PC-3 (cell line): ENCODE results near the gene TP53BP1. TPM values are rescaled to one million over a fixed set of nuclear protein-coding genes. Genes with fewer than 3 reads are reported as not detected.

ENCODE experiments used
- ATAC-seq: fragments of 200-7000 bp; cut with Tn5 transposase; 2 replicates; pipeline ENCODE4 v1.9.1; 2020; ENCODE audit warnings: mild to moderate bottlenecking, moderate library complexity
- BruUV-seq: library from RNA; stranded (reverse); fragments of 400-500 nt; replicated peaks from 2 replicates; lab custom pipeline; 2021; lab: Mats Ljungman, UMichigan
- CTCF ChIA-PET: fragments of 300-600 bp; sonication (Branson Sonifier 250); formaldehyde crosslinking; loops from one replicate; lab custom pipeline; 2022; ENCODE audit warnings: antibody characterized with exemption; lab: Charles Lee
- POLR2A ChIA-PET: fragments of 300-600 bp; sonication (Branson Sonifier 250); formaldehyde crosslinking; loops from one replicate; lab custom pipeline; 2022; ENCODE audit warnings: antibody characterized with exemption; ENCODE audit not compliant: unreplicated experiment; lab: Charles Lee
- DNase-seq: peaks from one replicate; pipeline ENCODE4 v3.0.0-alpha.2; 2015
- H2AFZ ChIP-seq: fragments of 300-600 bp; sonication (generic); 2 replicates; pipeline ENCODE4 v1.6.0; 2016; ENCODE audit warnings: antibody characterized with exemption, low read length
- H3F3A ChIP-seq: fragments of 300-600 bp; sonication (generic); one replicate; pipeline ENCODE4 v1.6.0; 2017; ENCODE audit warnings: antibody characterized with exemption, low read length, control low read depth, mild to moderate bottlenecking; ENCODE audit not compliant: unreplicated experiment
- H3K27ac ChIP-seq: fragments of 300-600 bp; sonication (generic); 2 replicates; pipeline ENCODE4 v1.5.1; 2016; ENCODE audit warnings: mild to moderate bottlenecking, low read length
- H3K27me3 ChIP-seq: fragments of 300-600 bp; sonication (generic); 2 replicates; pipeline ENCODE4 v1.6.1; 2016; ENCODE audit warnings: low read length, mixed read lengths
- H3K36me3 ChIP-seq: fragments of 300-600 bp; sonication (generic); 2 replicates; pipeline ENCODE4 v1.6.1; 2016; ENCODE audit warnings: low read depth, mixed run types, low read length, mixed read lengths
- H3K4me1 ChIP-seq: fragments of 300-600 bp; sonication (generic); 2 replicates; pipeline ENCODE4 v1.5.1; 2016; ENCODE audit warnings: low read length; ENCODE audit not compliant: insufficient read depth
- H3K4me2 ChIP-seq: fragments of 300-600 bp; sonication (generic); 2 replicates; pipeline ENCODE4 v1.6.0; 2016; ENCODE audit warnings: low read length
- H3K4me3 ChIP-seq: fragments of 300-600 bp; sonication (generic); 2 replicates; pipeline ENCODE4 v1.5.1; 2016; ENCODE audit warnings: mild to moderate bottlenecking, low read length, mixed read lengths
- H3K79me2 ChIP-seq: fragments of 300-600 bp; sonication (generic); 2 replicates; pipeline ENCODE4 v1.6.1; 2017; ENCODE audit warnings: low read length, mixed read lengths
- H3K9ac ChIP-seq: fragments of 300-600 bp; sonication (generic); 2 replicates; pipeline ENCODE4 v1.6.0; 2016; ENCODE audit warnings: mild to moderate bottlenecking, low read length
- H3K9me2 ChIP-seq: fragments of 300-600 bp; sonication (generic); replicated peaks from 2 replicates; pipeline ENCODE4 v1.6.1; 2016; ENCODE audit warnings: mixed run types, low read length, mixed read lengths
- H3K9me3 ChIP-seq: fragments of 300-600 bp; sonication (generic); 2 replicates; pipeline ENCODE4 v1.6.1; 2016; ENCODE audit warnings: low read length, mixed read lengths
- H4K20me1 ChIP-seq: fragments of 300-600 bp; sonication (generic); 2 replicates; pipeline ENCODE4 v1.6.1; 2016; ENCODE audit warnings: low read length, mixed read lengths
- CTCF ChIP-seq: fragments of 300-600 bp; sonication (generic); conservative IDR thresholded peaks from 2 replicates; pipeline ENCODE4 v1.5.1; 2017; ENCODE audit warnings: antibody characterized with exemption, low read depth, mild to moderate bottlenecking, low read length
- EZH2 ChIP-seq: fragments of 300-600 bp; sonication (generic); IDR thresholded peaks from one replicate; pipeline ENCODE4 v1.6.1; 2017; ENCODE audit warnings: antibody characterized with exemption, mild to moderate bottlenecking, low read length; ENCODE audit not compliant: unreplicated experiment
- EZH2phosphoT487 ChIP-seq: fragments of 300-600 bp; sonication (generic); IDR thresholded peaks from 2 replicates; pipeline ENCODE4 v1.6.1; 2018; ENCODE audit warnings: mild to moderate bottlenecking, antibody characterized with exemption, low read length, borderline replicate concordance
- intact Hi-C: fragments of 100-400 bp; cut with micrococcal nuclease; formaldehyde crosslinking; loops from 2 replicates; pipeline ENCODE4 v1.9.0; 2023
- total RNA-seq: library from RNA; depleted of rRNA; stranded (reverse); fragments of >200 nt; gene quantifications from 2 replicates; pipeline ENCODE4 v1.2.3, GENCODE V29; 2014

TP53BP1 gene
- total RNA-seq, 1 experiment from 2014 or later, result 55.7 TPM

- Histone ChIP-seq H3K79me2 (no peaks in the 10 kb centered on the region), H3K9ac (no peak overlapping the region), H3K27me3 (no peaks in the 10 kb centered on the region), H3K4me1 (no peaks in the 10 kb centered on the region), H3K4me2 (no peak overlapping the region), H3K4me3 (no peak overlapping the region), H3K27ac (no peak overlapping the region), H3K36me3 (peaks cover 3% of the 10 kb centered on the region; the same call in 1 of the 2 replicates), H3K9me2 (no peaks in the 10 kb centered on the region), H3F3A (no peaks in the 10 kb centered on the region), H2AFZ (no peak overlapping the region), H4K20me1 (no peaks in the 10 kb centered on the region), H3K9me3 (no peaks in the 10 kb centered on the region)
- CTCF ChIA-PET, result no interaction called here
- ATAC-seq, result 0 out of 2 replicates have a peak, but pooled peaks have one; percentile 33
- no TSS peak for BruUV-seq
- peak; percentile 19 for DNase-seq
- TF ChIP-seq CTCF (no peak), EZH2 (no peak), EZH2phosphoT487 (no peak)
- intact Hi-C loops, result no loop called here
- POLR2A ChIA-PET, result no interaction called here
These were observed 36.8 kb upstream of the TP53BP1 start for GRCh38 chr15:43529587-43530345.

GRCh38 chr15:43529141-43529540 lies 36.2 kb upstream of the TP53BP1 start:
- intact Hi-C loops, result no loop called here
- Histone ChIP-seq H3K4me2 (no peak overlapping the region), H3K36me3 (no peaks in the 10 kb centered on the region), H3K27me3 (no peaks in the 10 kb centered on the region), H3F3A (no peaks in the 10 kb centered on the region), H3K9me3 (no peaks in the 10 kb centered on the region), H3K4me1 (no peaks in the 10 kb centered on the region), H3K9me2 (no peaks in the 10 kb centered on the region), H3K79me2 (no peaks in the 10 kb centered on the region), H2AFZ (no peak overlapping the region), H3K9ac (no peak overlapping the region), H3K4me3 (no peak overlapping the region), H3K27ac (no peak overlapping the region), H4K20me1 (no peaks in the 10 kb centered on the region)
- ChIA-PET CTCF (no interaction called here), POLR2A (no interaction called here)
- ATAC-seq (no peak), DNase-seq (no peak)
- BruUV-seq, result no TSS peak
- TF ChIP-seq CTCF, result no peak
- TF ChIP-seq EZH2phosphoT487, result no peak
- TF ChIP-seq EZH2, result no peak

GRCh38 chr15:43528542-43529007 lies 35.6 kb upstream of the TP53BP1 start:
- intact Hi-C loops, result no loop called here
- H2AFZ ChIP-seq, result no peak overlapping the region
- no peak overlapping the region for H3K4me2 ChIP-seq
- H3K4me1 ChIP-seq, result no peaks in the 10 kb centered on the region
- H3K36me3 ChIP-seq, result no peaks in the 10 kb centered on the region
- CTCF ChIA-PET, result no interaction called here
- ATAC-seq (no peak), DNase-seq (no peak)
- H3K9me3 ChIP-seq, result no peaks in the 10 kb centered on the region
- BruUV-seq, result no TSS peak
- H3K9me2 ChIP-seq, result no peaks in the 10 kb centered on the region
- no peaks in the 10 kb centered on the region for H3F3A ChIP-seq
- no peak overlapping the region for H3K4me3 ChIP-seq
- H4K20me1 ChIP-seq, result no peaks in the 10 kb centered on the region
- no peak overlapping the region for H3K9ac ChIP-seq
- TF ChIP-seq CTCF (no peak), EZH2phosphoT487 (no peak), EZH2 (no peak)
- POLR2A ChIA-PET, result no interaction called here
- no peaks in the 10 kb centered on the region for H3K27me3 ChIP-seq
- no peaks in the 10 kb centered on the region for H3K79me2 ChIP-seq
- no peak overlapping the region for H3K27ac ChIP-seq
